ENCODE measurements around the gene SAMD11. TPM values are rescaled to one million over a fixed set of nuclear protein-coding genes. Genes with fewer than 3 reads are reported as not detected.
"Not testable (repeated sequence)": the region's sequence is repeated elsewhere in the genome, so short reads cannot be mapped to it uniquely, and the experiment has no call there.

The SAMD11 gene
- total RNA-seq, 2 experiments from 2014 or later = not detected

GRCh38 chr1:980137-980571 is 56.4 kb downstream of the SAMD11 start:
- H3K36me3 Mint-ChIP-seq (ENCODE audit: low read depth) = no peaks in the 10 kb centered on the region
- CTCF ChIA-PET = interaction anchor here (0.5 kb wide), 1 partner anchor 53 kb away, joined by 3 read pairs; no protein-coding TSS in a partner anchor
- intact Hi-C loops (cut with DNase I, micrococcal nuclease) = loop anchor here (5.0 to 10.0 kb wide), 3 partner anchors 37 to 312 kb away; no protein-coding TSS in a partner anchor

GRCh38 chr1:980602-981395 is 57.1 kb downstream of the SAMD11 start:
- no peak for DNase-seq
- ChIA-PET CTCF (interaction anchor here (0.6 to 2.7 kb wide), 7 partner anchors 9 to 604 kb away, joined by 3 to 19 read pairs (median 4); no protein-coding TSS in a partner anchor), POLR2A (no interaction called here)
- no peak overlapping the region for H3K27ac Mint-ChIP-seq
- intact Hi-C loops (cut with DNase I, micrococcal nuclease) = loop anchor here (5.0 to 10.0 kb wide), 3 partner anchors 37 to 312 kb away; no protein-coding TSS in a partner anchor
- H3K9me3 Mint-ChIP-seq (ENCODE audit: low read depth) = no peaks in the 10 kb centered on the region
- H3K27me3 Mint-ChIP-seq = peaks cover 19% of the 10 kb centered on the region
- no peak overlapping the region for H3K4me3 Mint-ChIP-seq
- peaks cover 4% of the 10 kb centered on the region for H3K4me1 Mint-ChIP-seq
- H3K36me3 Mint-ChIP-seq (ENCODE audit: low read depth) = no peaks in the 10 kb centered on the region
- no peak for ATAC-seq

More at GRCh38 chr1:980137-980571, 56.4 kb downstream of the SAMD11 start:
- ATAC-seq = no peak
- Mint-ChIP-seq H3K4me1 (peaks cover 6% of the 10 kb centered on the region), H3K9me3 (ENCODE audit: low read depth) (no peaks in the 10 kb centered on the region), H3K27ac (no peak overlapping the region), H3K4me3 (no peak overlapping the region), H3K27me3 (peaks cover 17% of the 10 kb centered on the region)
- POLR2A ChIA-PET = no interaction called here
- DNase-seq = no peak

GRCh38 chr1:981491-981954 is 57.8 kb downstream of the SAMD11 start:
- Mint-ChIP-seq H3K27ac (no peak overlapping the region), H3K4me3 (no peak overlapping the region), H3K9me3 (ENCODE audit: low read depth) (no peaks in the 10 kb centered on the region), H3K27me3 (peaks cover 20% of the 10 kb centered on the region), H3K36me3 (ENCODE audit: low read depth) (no peaks in the 10 kb centered on the region), H3K4me1 (peaks cover 3% of the 10 kb centered on the region)
- CTCF ChIA-PET = interaction anchor here (0.6 to 2.7 kb wide), 6 partner anchors 8 to 603 kb away, joined by 3 to 19 read pairs (median 4); no protein-coding TSS in a partner anchor
- ATAC-seq = no peak
- DNase-seq = no peak
- intact Hi-C loops (cut with DNase I, micrococcal nuclease) = loop anchor here (5.0 to 10.0 kb wide), 3 partner anchors 36 to 311 kb away; no protein-coding TSS in a partner anchor
- POLR2A ChIA-PET = no interaction called here

- no peak for ATAC-seq
- no peaks in the 10 kb centered on the region for H3K36me3 Mint-ChIP-seq (ENCODE audit: low read depth)
Measured at GRCh38 chr1:981955-982558, 58.3 kb downstream of the SAMD11 start, which contains the start of gene PERM1. PERM1 (minus strand) TSS chr1:982093; CDS start chr1:981029, 1,064 bp downstream.

GRCh38 chr1:982765-983436 is 59.2 kb downstream of the SAMD11 start:
- ChIA-PET POLR2A (interaction anchor here (0.6 kb wide), 2 partner anchors 10 to 153 kb away, joined by 3 read pairs; no protein-coding TSS in a partner anchor), CTCF (interaction anchor here (0.8 to 3.3 kb wide), 8 partner anchors 10 to 124 kb away, joined by 3 to 23 read pairs (median 4); partner anchors contain the start of gene NOC2L)
- DNase-seq (no peak), ATAC-seq (no peak)
- intact Hi-C loops (cut with DNase I, micrococcal nuclease) = loop anchor here (5.0 to 10.0 kb wide), 3 partner anchors 34 to 309 kb away; no protein-coding TSS in a partner anchor
- Mint-ChIP-seq H3K36me3 (ENCODE audit: low read depth) (no peaks in the 10 kb centered on the region), H3K27ac (no peak overlapping the region), H3K27me3 (peaks cover 20% of the 10 kb centered on the region), H3K4me1 (peaks cover 3% of the 10 kb centered on the region), H3K4me3 (no peak overlapping the region), H3K9me3 (ENCODE audit: low read depth) (no peaks in the 10 kb centered on the region)

More at GRCh38 chr1:981955-982558, 58.3 kb downstream of the SAMD11 start, which contains the start of gene PERM1:
- intact Hi-C loops (cut with DNase I, micrococcal nuclease) = loop anchor here (5.0 to 10.0 kb wide), 3 partner anchors 35 to 310 kb away; no protein-coding TSS in a partner anchor
- POLR2A ChIA-PET = no interaction called here
- H3K27ac Mint-ChIP-seq = no peak within 1 kb of the TSS
- no peaks in the 10 kb centered on the region for H3K9me3 Mint-ChIP-seq (ENCODE audit: low read depth)
- CTCF ChIA-PET = interaction anchor here (0.8 to 3.3 kb wide), 7 partner anchors 11 to 81 kb away, joined by 3 to 23 read pairs (median 5); no protein-coding TSS in a partner anchor
- peaks cover 20% of the 10 kb centered on the region for H3K27me3 Mint-ChIP-seq
- no peak for DNase-seq
- H3K4me3 Mint-ChIP-seq = no peak within 1 kb of the TSS
- H3K4me1 Mint-ChIP-seq = peaks cover 3% of the 10 kb centered on the region

- Mint-ChIP-seq H3K4me3 (no peak overlapping the region), H3K27ac (no peak overlapping the region), H3K27me3 (peaks cover 18% of the 10 kb centered on the region), H3K4me1 (no peaks in the 10 kb centered on the region), H3K9me3 (ENCODE audit: low read depth) (no peaks in the 10 kb centered on the region), H3K36me3 (ENCODE audit: low read depth) (no peaks in the 10 kb centered on the region)
- ChIA-PET CTCF (interaction anchor here (0.6 to 3.3 kb wide), 9 partner anchors 8 to 267 kb away, joined by 3 to 23 read pairs (median 4); partner anchors contain the start of gene NOC2L), POLR2A (no interaction called here)
- DNase-seq (peak; percentile 80), ATAC-seq (peak; percentile 82)
- intact Hi-C loops (cut with DNase I, micrococcal nuclease) = loop anchor here (1.0 to 10.0 kb wide), 5 partner anchors 33 to 308 kb away; no protein-coding TSS in a partner anchor
Measured at GRCh38 chr1:983798-984475, 60.2 kb downstream of the SAMD11 start.

- DNase-seq (no peak), ATAC-seq (no peak)
- peaks cover 18% of the 10 kb centered on the region for H3K27me3 Mint-ChIP-seq
- ChIA-PET CTCF (interaction anchor here (0.7 to 3.3 kb wide), 8 partner anchors 8 to 266 kb away, joined by 3 to 23 read pairs (median 4); no protein-coding TSS in a partner anchor), POLR2A (no interaction called here)
- H3K4me1 Mint-ChIP-seq = no peaks in the 10 kb centered on the region
- no peak overlapping the region for H3K27ac Mint-ChIP-seq
- no peak overlapping the region for H3K4me3 Mint-ChIP-seq
- intact Hi-C loops (cut with DNase I, micrococcal nuclease) = loop anchor here (1.0 to 10.0 kb wide), 5 partner anchors 33 to 308 kb away; no protein-coding TSS in a partner anchor
- no peaks in the 10 kb centered on the region for H3K9me3 Mint-ChIP-seq (ENCODE audit: low read depth)
- no peaks in the 10 kb centered on the region for H3K36me3 Mint-ChIP-seq (ENCODE audit: low read depth)
Measured at GRCh38 chr1:984476-984814, 60.7 kb downstream of the SAMD11 start.

- no peaks in the 10 kb centered on the region for H3K36me3 Mint-ChIP-seq (ENCODE audit: low read depth)
- intact Hi-C loops (cut with DNase I, micrococcal nuclease) = loop anchor here in 1 of 2 experiments (2.0 to 10.0 kb wide), 2 partner anchors 50 to 78 kb away; no protein-coding TSS in a partner anchor
- POLR2A ChIA-PET = no interaction called here
- CTCF ChIA-PET = interaction anchor here (0.7 to 3.3 kb wide), 7 partner anchors 8 to 210 kb away, joined by 3 to 23 read pairs (median 4); no protein-coding TSS in a partner anchor
- H3K9me3 Mint-ChIP-seq (ENCODE audit: low read depth) = no peaks in the 10 kb centered on the region
- no peak for ATAC-seq
- no peak for DNase-seq
- H3K27me3 Mint-ChIP-seq = peaks cover 22% of the 10 kb centered on the region
- H3K27ac Mint-ChIP-seq = no peak overlapping the region
- no peak overlapping the region for H3K4me3 Mint-ChIP-seq
- no peaks in the 10 kb centered on the region for H3K4me1 Mint-ChIP-seq
Measured at GRCh38 chr1:985126-985525, 61.4 kb downstream of the SAMD11 start.

GRCh38 chr1:988061-988460 is 64.3 kb downstream of the SAMD11 start:
- H3K27ac Mint-ChIP-seq; H3K36me3 Mint-ChIP-seq (ENCODE audit: low read depth); DNase-seq; H3K9me3 Mint-ChIP-seq (ENCODE audit: low read depth); H3K4me3 Mint-ChIP-seq; POLR2A ChIA-PET; ATAC-seq; CTCF ChIA-PET: not testable (repeated sequence)
- H3K4me1 Mint-ChIP-seq = peaks cover 20% of the 10 kb centered on the region
- intact Hi-C loops (cut with DNase I, micrococcal nuclease) = loop anchor here in 1 of 2 experiments (10.0 kb wide), 1 partner anchor 47 kb away; no protein-coding TSS in a partner anchor
- peaks cover 26% of the 10 kb centered on the region for H3K27me3 Mint-ChIP-seq

GRCh38 chr1:991275-991674 is 67.6 kb downstream of the SAMD11 start:
- DNase-seq; H3K9me3 Mint-ChIP-seq (ENCODE audit: low read depth); H3K36me3 Mint-ChIP-seq (ENCODE audit: low read depth); ATAC-seq; intact Hi-C loops (cut with DNase I, micrococcal nuclease); POLR2A ChIA-PET; H3K4me3 Mint-ChIP-seq; H3K27ac Mint-ChIP-seq: not testable (repeated sequence)
- CTCF ChIA-PET = interaction anchor here (2.0 to 4.7 kb wide), 2 partner anchors 7 to 11 kb away, joined by 8 to 23 read pairs; no protein-coding TSS in a partner anchor
- peaks cover 23% of the 10 kb centered on the region for H3K27me3 Mint-ChIP-seq
- H3K4me1 Mint-ChIP-seq = peaks cover 24% of the 10 kb centered on the region

Data from activated CD4-positive, alpha-beta T cell treated with anti-CD3 and anti-CD28 coated beads for 36 hours (primary cell).